GM12878 (cell line): ENCODE measurements around the gene PHF10. TPM values are rescaled to one million over a fixed set of nuclear protein-coding genes. Genes with fewer than 3 reads are reported as not detected.

Experiments
- ATAC-seq: fragments of 200-7000 bp; cut with Tn5 transposase; 3 replicates; pipeline ENCODE4 v1.9.1; 2020; ENCODE audit warnings: mild to moderate bottlenecking, moderate library complexity
- BruUV-seq: library from RNA; stranded (reverse); fragments of 400-500 nt; replicated peaks from 2 replicates; lab custom pipeline; 2021; lab: Mats Ljungman, UMichigan
- CTCF ChIA-PET: fragments of 300-600 bp; sonication (Branson Sonifier 250); formaldehyde crosslinking; extraction: SDS; loops from one replicate; lab custom pipeline; 2021; ENCODE audit warnings: inconsistent platforms; lab: Yijun Ruan, JAX
- POLR2A ChIA-PET: fragments of 350-600 bp; formaldehyde crosslinking; extraction: SDS; loops from one replicate; lab custom pipeline; 2021; ENCODE audit warnings: inconsistent platforms; lab: Charles Lee
- RAD21 ChIA-PET: fragments of 300-600 bp; sonication (Branson Sonifier 250); formaldehyde crosslinking; loops from one replicate; lab custom pipeline; 2023; ENCODE audit warnings: antibody characterized with exemption; ENCODE audit not compliant: unreplicated experiment; lab: Charles Lee
- SMC1A ChIA-PET: fragments of 300-600 bp; sonication (Branson Sonifier 250); formaldehyde crosslinking; loops from one replicate; lab custom pipeline; 2023; ENCODE audit not compliant: unreplicated experiment, uncharacterized antibody; lab: Charles Lee
- DNase-seq: peaks from one replicate; pipeline ENCODE4 v3.0.0-alpha.2; 2011; ENCODE audit warnings: low read depth, low spot score
- FAIRE-seq: peaks from 3 replicates; lab custom pipeline; 2011; peaks lifted over from hg19 to GRCh38; lab: Jason Lieb, UNC
- H2AFZ ChIP-seq: 2 replicates; pipeline ENCODE4 v1.6.0; 2011; ENCODE audit warnings: low read depth, low read length, control low read depth; ENCODE audit not compliant: control insufficient read depth
- H3K27ac ChIP-seq: 2 replicates; pipeline ENCODE4 v1.5.1; 2011; ENCODE audit warnings: control low read depth; ENCODE audit not compliant: control insufficient read depth, insufficient read depth
- H3K27me3 ChIP-seq, 2 experiments: replicated peaks in 1 of 2; 2 replicates each; pipeline versions ENCODE4 v1.6.0 to v1.6.1; 2011; ENCODE audit warnings: low read length in 1 of 2; ENCODE audit not compliant: control insufficient read depth in 2 of 2, insufficient read depth in 2 of 2
- H3K36me3 ChIP-seq, 2 experiments: 2 replicates each; pipeline ENCODE4 v1.5.1; 2011; ENCODE audit warnings: low read length in 1 of 2; ENCODE audit not compliant: control insufficient read depth in 2 of 2, insufficient read depth in 2 of 2
- H3K4me1 ChIP-seq: 2 replicates; pipeline ENCODE4 v1.6.1; 2011; ENCODE audit warnings: mild to moderate bottlenecking, low read length, moderate library complexity, mixed read lengths; ENCODE audit not compliant: control insufficient read depth, insufficient read depth
- H3K4me2 ChIP-seq: 2 replicates; pipeline ENCODE4 v1.6.0; 2011; ENCODE audit warnings: control low read depth; ENCODE audit not compliant: control insufficient read depth, insufficient read depth
- H3K4me3 ChIP-seq: fragments of 200-600 bp; sonication (generic); 2 replicates; pipeline ENCODE4 v1.5.1; 2016
- H3K79me2 ChIP-seq: 2 replicates; pipeline ENCODE4 v1.6.0; 2011; ENCODE audit warnings: low read length; ENCODE audit not compliant: control insufficient read depth, insufficient read depth
- H3K9ac ChIP-seq: 2 replicates; pipeline ENCODE4 v1.8.0; 2011; ENCODE audit warnings: low read length, control low read depth, mixed read lengths; ENCODE audit not compliant: control insufficient read depth, insufficient read depth
- H3K9me3 ChIP-seq: replicated peaks from 3 replicates; pipeline ENCODE4 v1.5.1; 2011; ENCODE audit warnings: mild to moderate bottlenecking, low read length; ENCODE audit not compliant: control insufficient read depth, insufficient read depth
- H4K20me1 ChIP-seq: 2 replicates; pipeline ENCODE4 v1.6.0; 2011; ENCODE audit not compliant: control insufficient read depth, insufficient read depth
- ASH2L ChIP-seq: fragments of 300-600, 200-600 bp; sonication (generic); IDR thresholded peaks from 2 replicates; pipeline ENCODE4 v1.6.1; 2017; ENCODE audit warnings: low read depth, mild to moderate bottlenecking, borderline replicate concordance
- ATF7 ChIP-seq: fragments of 450-650 bp; IDR thresholded peaks from 2 replicates; pipeline ENCODE4 v1.6.1; 2016; ENCODE audit warnings: low read depth, mild to moderate bottlenecking
- BACH1 ChIP-seq: fragments of 450-650 bp; IDR thresholded peaks from 2 replicates; pipeline ENCODE4 v1.6.1; 2017; ENCODE audit warnings: mild to moderate bottlenecking, borderline replicate concordance
- BMI1 ChIP-seq: fragments of 450-650 bp; IDR thresholded peaks from 2 replicates; pipeline ENCODE4 v1.6.1; 2016; ENCODE audit warnings: mild to moderate bottlenecking, moderate library complexity, borderline replicate concordance
- CBX3 ChIP-seq: fragments of 200-600 bp; sonication (generic); IDR thresholded peaks from 2 replicates; pipeline ENCODE4 v1.6.1; 2016; ENCODE audit warnings: low read depth, borderline replicate concordance
- CHD4 ChIP-seq: fragments of 200-600 bp; sonication (generic); IDR thresholded peaks from 2 replicates; pipeline ENCODE4 v1.6.1; 2016; ENCODE audit warnings: mild to moderate bottlenecking
- DPF2 ChIP-seq: fragments of 450-650 bp; IDR thresholded peaks from 2 replicates; pipeline ENCODE4 v1.6.1; 2017; ENCODE audit warnings: mild to moderate bottlenecking
- ESRRA ChIP-seq: IDR thresholded peaks from 2 replicates; pipeline ENCODE4 v1.6.1; 2012; ENCODE audit warnings: mild to moderate bottlenecking, low read length, improper control_type of control experiment
- HDAC6 ChIP-seq: fragments of 200-600 bp; sonication (generic); IDR thresholded peaks from one replicate; pipeline ENCODE4 v1.8.0; 2017; ENCODE audit warnings: antibody characterized with exemption; ENCODE audit not compliant: unreplicated experiment
- IRF4 ChIP-seq: IDR thresholded peaks from 2 replicates; pipeline ENCODE4 v1.6.1; 2011; ENCODE audit warnings: low read depth, low read length
- JUND ChIP-seq: IDR thresholded peaks from 2 replicates; pipeline ENCODE4 v1.6.1; 2012; ENCODE audit warnings: low read depth, mild to moderate bottlenecking, low read length, improper control_type of control experiment, moderate library complexity
- PAX5 ChIP-seq: IDR thresholded peaks from 2 replicates; pipeline ENCODE4 v1.6.1; 2011; ENCODE audit warnings: low read depth, low read length, borderline replicate concordance
- SMC3 ChIP-seq: IDR thresholded peaks from 2 replicates; pipeline ENCODE4 v1.6.1; 2011; ENCODE audit warnings: low read length, improper control_type of control experiment, borderline replicate concordance
- SP1 ChIP-seq: IDR thresholded peaks from one replicate; pipeline ENCODE4 v1.6.1; 2011; ENCODE audit warnings: low read depth, low read length
- SREBF1 ChIP-seq: IDR thresholded peaks from 2 replicates; pipeline ENCODE4 v1.6.1; 2012; ENCODE audit warnings: mild to moderate bottlenecking, low read length
- WRNIP1 ChIP-seq: IDR thresholded peaks from 2 replicates; pipeline ENCODE4 v1.6.1; 2011; ENCODE audit warnings: low read depth, low read length, improper control_type of control experiment, borderline replicate concordance
- ZNF217 ChIP-seq: fragments of 450-650 bp; IDR thresholded peaks from 2 replicates; pipeline ENCODE4 v1.6.1; 2017; ENCODE audit warnings: antibody characterized with exemption, mild to moderate bottlenecking
- ZNF24 ChIP-seq: fragments of 450-650 bp; IDR thresholded peaks from 2 replicates; pipeline ENCODE4 v1.6.1; 2017; ENCODE audit warnings: antibody characterized with exemption, mild to moderate bottlenecking
- WGBS: methylation state at CpG from one replicate; pipeline ENCODE4 v1.1.6; 2016; ENCODE audit warnings: low lambda C conversion rate; ENCODE audit not compliant: insufficient replicate concordance, insufficient coverage; ENCODE audit errors: missing lambda C conversion rate; 5-methylcytosine and 5-hydroxymethylcytosine counted together
- in situ Hi-C: fragments of 300-500 bp; cut with MboI; formaldehyde crosslinking; loops from 9 replicates; pipeline ENCODE4 v1.14.3; 2018; ENCODE audit warnings: mixed read lengths
- intact Hi-C: fragments of 100-400 bp; cut with micrococcal nuclease; formaldehyde crosslinking; loops from one replicate; pipeline ENCODE4 v1.14.2; 2022; ENCODE audit not compliant: unreplicated experiment
- polyA plus RNA-seq, 11 experiments: library from polyadenylated mRNA; depleted of rRNA in 4 of 11; unstranded in 6 of 11; stranded (reverse) in 5 of 11; fragments of >200 nt; fragmentation: Nextera tagmentation in 4 of 11; fragmentation: Illumina TruSeq in 1 of 11; extraction: Ambion mirVana in 4 of 11; extraction: Trizol in 1 of 11; gene quantifications; 1 replicate in 1 of 11; 2 replicates in 10 of 11; pipeline versions ENCODE4 v1.2.1 to v1.2.3, GENCODE V29; 2011 to 2016; ENCODE audit warnings: inconsistent platforms in 2 of 11, missing spikeins in 2 of 11, low read depth in 1 of 11
- total RNA-seq, 4 experiments: library from RNA; depleted of rRNA in 3 of 4; stranded (reverse); fragments of >200 nt in 3 of 4; fragmentation: Illumina TruSeq in 1 of 4; extraction: Trizol in 1 of 4; gene quantifications; 2 replicates each; pipeline versions ENCODE4 v1.2.1 to v1.2.3, GENCODE V29; 2013 to 2021
- TF ChIP-seq, protein P1 (sequence below): fragments of 450-650 bp; IDR thresholded peaks from 2 replicates; pipeline ENCODE4 v1.6.1; 2017; ENCODE audit warnings: low read depth, mild to moderate bottlenecking, moderate library complexity
- TF ChIP-seq, protein P2 (sequence below): fragments of 450-650 bp; IDR thresholded peaks from 2 replicates; pipeline ENCODE4 v1.6.1; 2016; ENCODE audit warnings: mild to moderate bottlenecking

Gene PHF10
- total and polyA plus RNA-seq, 10 of the 15 experiments (the other 5 are each of a cell fraction or from before 2014, with no cell fraction given): 3.8 to 35.6 (median 15.8) TPM

GRCh38 chr6:169685860-169686259, 38.4 kb downstream of the PHF10 start:
- in situ Hi-C loops (no loop called here), intact Hi-C loops (no loop called here)
- RAD21 ChIA-PET: no interaction called here
- no peak for TF ChIP-seq ZNF217
- TF ChIP-seq IRF4: no peak
- TF ChIP-seq CBX3: no peak
- TF ChIP-seq, protein P1, sequence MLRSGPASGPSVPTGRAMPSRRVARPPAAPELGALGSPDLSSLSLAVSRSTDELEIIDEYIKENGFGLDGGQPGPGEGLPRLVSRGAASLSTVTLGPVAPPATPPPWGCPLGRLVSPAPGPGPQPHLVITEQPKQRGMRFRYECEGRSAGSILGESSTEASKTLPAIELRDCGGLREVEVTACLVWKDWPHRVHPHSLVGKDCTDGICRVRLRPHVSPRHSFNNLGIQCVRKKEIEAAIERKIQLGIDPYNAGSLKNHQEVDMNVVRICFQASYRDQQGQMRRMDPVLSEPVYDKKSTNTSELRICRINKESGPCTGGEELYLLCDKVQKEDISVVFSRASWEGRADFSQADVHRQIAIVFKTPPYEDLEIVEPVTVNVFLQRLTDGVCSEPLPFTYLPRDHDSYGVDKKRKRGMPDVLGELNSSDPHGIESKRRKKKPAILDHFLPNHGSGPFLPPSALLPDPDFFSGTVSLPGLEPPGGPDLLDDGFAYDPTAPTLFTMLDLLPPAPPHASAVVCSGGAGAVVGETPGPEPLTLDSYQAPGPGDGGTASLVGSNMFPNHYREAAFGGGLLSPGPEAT: no peak
- no peak for TF ChIP-seq DPF2
- no peak for TF ChIP-seq SP1
- no peak for TF ChIP-seq PAX5
- TF ChIP-seq BMI1: no peak
- TF ChIP-seq ZNF24: no peak
- TF ChIP-seq, protein P2, sequence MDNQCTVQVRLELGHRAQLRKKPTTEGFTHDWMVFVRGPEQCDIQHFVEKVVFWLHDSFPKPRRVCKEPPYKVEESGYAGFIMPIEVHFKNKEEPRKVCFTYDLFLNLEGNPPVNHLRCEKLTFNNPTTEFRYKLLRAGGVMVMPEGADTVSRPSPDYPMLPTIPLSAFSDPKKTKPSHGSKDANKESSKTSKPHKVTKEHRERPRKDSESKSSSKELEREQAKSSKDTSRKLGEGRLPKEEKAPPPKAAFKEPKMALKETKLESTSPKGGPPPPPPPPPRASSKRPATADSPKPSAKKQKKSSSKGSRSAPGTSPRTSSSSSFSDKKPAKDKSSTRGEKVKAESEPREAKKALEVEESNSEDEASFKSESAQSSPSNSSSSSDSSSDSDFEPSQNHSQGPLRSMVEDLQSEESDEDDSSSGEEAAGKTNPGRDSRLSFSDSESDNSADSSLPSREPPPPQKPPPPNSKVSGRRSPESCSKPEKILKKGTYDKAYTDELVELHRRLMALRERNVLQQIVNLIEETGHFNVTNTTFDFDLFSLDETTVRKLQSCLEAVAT: no peak
- no peak for TF ChIP-seq ESRRA
- TF ChIP-seq SMC3: no peak
- TF ChIP-seq HDAC6: no peak
- TF ChIP-seq CHD4: no peak
- no peak for TF ChIP-seq ASH2L
- TF ChIP-seq WRNIP1: no peak
- TF ChIP-seq BACH1: no peak
- TF ChIP-seq SREBF1: no peak
- no peak for TF ChIP-seq JUND
- no peak for TF ChIP-seq ATF7
- no peak overlapping the region for H3K9ac ChIP-seq
- H3K79me2 ChIP-seq: no peaks in the 10 kb centered on the region
- H3K4me2 ChIP-seq: no peak overlapping the region
- POLR2A ChIA-PET: no interaction called here
- SMC1A ChIA-PET: interaction anchor here (1.4 kb wide), 1 partner anchor 18 kb away, joined by 3 read pairs; no protein-coding TSS in a partner anchor
- no TSS peak for BruUV-seq
- 98% methylated on average over 2 of the region's 2 CpGs for WGBS
- H3K27me3 ChIP-seq: no peaks in the 10 kb centered on the region
- peaks cover 4% of the 10 kb centered on the region for H3K9me3 ChIP-seq
- H3K36me3 ChIP-seq: peaks cover 0 to 6% of the 10 kb centered on the region in 2 experiments; a peak in 1 of 4 replicates
- DNase-seq (no peak), FAIRE-seq (no peak), ATAC-seq (no peak)
- H3K27ac ChIP-seq: no peak overlapping the region
- no peak overlapping the region for H2AFZ ChIP-seq
- no peak overlapping the region for H3K4me3 ChIP-seq
- H3K4me1 ChIP-seq: no peaks in the 10 kb centered on the region
- H4K20me1 ChIP-seq: no peaks in the 10 kb centered on the region
- CTCF ChIA-PET: no interaction called here
